ENCODE data around the gene MYO1D.
A peak's percentile ranks its signal among the peaks of the same experiment; 100 is the strongest.

Gene MYO1D

GRCh38 chr17:32495359-32496231 is 381.3 kb downstream of the MYO1D start:
- peak; percentile 33 for DNase-seq

DNA sequence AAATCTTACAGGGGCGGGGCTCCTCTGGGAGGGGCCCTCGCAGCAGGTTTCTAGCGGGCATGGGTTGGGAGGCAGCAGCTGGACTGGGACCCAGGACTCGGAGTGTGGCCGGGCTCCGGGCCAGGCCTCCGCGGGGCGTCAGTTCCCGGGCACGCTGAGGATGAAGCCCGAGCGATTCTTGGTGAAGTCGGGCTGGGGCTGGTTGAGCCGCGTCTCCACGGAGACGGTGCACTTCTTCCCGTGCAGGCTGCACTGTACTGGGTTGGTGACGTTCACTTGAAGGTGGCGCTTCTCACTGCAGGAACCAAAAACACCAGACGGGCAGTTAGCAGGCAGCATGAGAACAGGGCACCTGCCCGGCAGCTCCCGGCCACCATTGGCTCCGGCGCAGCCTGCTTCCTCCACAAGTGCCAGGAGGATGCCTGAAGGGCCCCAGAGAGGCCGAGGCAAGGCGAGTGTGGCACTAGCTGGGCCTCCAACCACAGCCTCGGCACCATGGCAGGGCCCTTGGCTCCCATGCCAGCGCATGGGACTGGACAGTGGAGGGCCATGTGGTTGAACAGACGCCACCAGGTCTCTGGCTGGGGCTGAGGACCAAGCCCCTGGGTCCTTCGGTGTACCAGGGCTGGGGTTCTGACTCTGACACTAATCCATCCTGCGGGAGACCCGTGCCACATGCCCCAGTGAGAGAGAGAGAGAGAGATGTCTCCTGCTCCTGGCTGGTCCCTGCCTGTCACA is 382.1 kb downstream of the MYO1D start:
- DNase-seq, result peak; percentile 82

DNA sequence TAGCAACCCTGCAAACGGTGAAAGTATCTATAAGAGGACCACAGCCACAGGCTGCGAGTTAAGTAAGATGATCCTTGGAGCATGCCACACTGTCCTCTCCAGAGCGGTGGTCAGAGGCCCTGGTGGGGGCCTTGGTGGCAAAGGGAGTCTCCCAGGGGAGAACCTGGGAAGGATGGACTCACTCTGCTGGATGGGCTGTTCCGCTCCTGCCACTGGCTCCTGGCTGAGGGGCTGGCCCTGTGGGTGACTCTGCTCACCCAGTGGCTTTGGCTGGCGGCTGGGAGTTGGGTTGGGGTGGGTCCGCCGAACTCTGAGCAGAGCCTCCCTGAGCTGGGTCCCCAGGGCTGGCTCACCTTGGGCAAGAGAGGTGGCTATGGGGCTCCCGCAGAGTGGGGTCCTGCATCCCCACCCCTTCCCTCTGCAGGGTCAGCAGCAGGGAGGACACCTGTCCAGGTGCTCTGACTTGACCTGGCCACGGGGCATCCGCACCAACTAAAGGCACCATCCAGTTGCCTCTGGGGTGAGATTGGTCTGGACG is 382.9 kb downstream of the MYO1D start:
- no peak for DNase-seq

GRCh38 chr17:32493571-32493970 is 383.4 kb downstream of the MYO1D start:
- DNase-seq, result no peak

DNA sequence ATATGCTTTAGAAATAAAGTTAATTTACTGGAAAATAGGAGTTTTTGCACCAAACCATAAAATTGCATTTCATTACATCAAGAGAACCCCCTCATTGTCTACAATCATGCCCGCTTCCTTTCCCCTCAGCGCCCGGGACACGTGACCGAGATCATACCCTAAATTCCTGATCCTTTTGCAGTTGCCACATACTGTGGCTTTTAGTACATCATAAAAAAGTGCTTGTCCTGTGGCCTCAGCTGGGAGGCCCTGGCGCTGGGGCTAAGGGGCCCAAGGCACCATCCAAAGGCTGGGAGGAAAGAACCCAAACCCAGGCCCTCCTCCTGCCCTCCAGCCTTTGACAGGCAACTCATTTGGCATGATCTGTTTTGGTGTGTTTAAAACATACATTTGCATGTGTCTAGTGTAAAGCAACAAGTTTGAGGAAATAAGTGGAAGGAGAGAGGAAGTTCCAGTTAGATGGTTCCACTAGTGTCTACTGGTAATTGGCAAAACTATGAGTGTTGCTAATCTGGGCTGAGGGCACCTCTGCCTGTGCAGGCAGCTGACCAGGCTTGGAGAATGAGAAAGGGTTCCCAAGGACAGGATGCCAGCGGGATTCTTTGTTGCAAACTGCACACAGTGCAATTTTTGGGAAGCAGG is 384.2 kb downstream of the MYO1D start:
- no peak for DNase-seq

GRCh38 chr17:32492264-32492589 is 384.7 kb downstream of the MYO1D start:
- no peak for DNase-seq

GRCh38 chr17:32491371-32492263 is 385.3 kb downstream of the MYO1D start:
- DNase-seq, result no peak

DNA sequence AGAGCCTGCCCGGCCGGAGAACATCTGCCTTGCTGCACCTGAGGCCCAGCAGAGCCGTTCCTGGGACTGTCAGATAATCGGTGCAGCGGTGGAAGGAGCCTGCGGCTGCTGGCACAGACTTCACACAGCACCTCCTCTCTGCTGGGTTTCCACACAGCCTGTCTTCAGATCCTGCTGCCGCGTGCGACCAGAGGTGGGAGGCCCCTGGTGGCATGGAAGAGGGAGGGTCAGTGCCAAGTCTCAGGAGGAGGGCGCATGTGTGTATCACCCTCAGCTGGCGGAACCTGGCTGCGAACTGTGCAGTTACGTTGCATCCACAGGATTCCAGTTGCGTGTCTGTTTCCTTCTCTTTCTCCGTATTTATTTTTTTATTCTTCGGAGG is 386.8 kb downstream of the MYO1D start:
- peak; percentile 63 for DNase-seq

GRCh38 chr17:32489320-32490100 is 387.4 kb downstream of the MYO1D start:
- DNase-seq, result no peak

DNA sequence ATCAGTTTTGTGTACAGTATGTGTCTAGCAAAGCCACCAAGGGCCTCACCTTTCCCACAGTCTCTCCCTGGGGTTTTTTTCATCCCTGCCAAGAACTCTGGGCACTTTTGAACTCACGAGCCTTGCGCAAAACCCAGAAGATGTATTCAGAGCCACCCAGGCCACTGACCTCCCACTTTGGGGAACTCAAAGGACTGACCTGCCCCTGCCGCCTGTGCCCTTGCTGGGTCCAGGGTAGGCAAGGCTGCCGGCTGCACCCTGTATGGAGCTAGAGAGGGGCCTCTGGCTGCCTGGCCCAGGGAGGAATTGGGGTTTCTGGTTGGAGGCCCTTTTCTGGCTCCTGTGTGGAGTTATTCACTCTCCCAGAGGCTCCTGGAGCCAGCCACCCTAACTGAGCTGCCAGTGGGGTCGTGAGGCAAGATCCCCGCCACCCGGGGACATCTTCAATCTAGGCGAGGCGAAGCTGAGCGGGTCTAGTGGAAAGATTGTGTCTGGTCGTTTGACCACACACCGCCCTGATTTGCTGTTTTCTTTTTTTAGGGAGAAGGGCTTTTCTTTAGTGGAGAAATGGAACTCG is 388.2 kb downstream of the MYO1D start:
- no peak for DNase-seq

DNA sequence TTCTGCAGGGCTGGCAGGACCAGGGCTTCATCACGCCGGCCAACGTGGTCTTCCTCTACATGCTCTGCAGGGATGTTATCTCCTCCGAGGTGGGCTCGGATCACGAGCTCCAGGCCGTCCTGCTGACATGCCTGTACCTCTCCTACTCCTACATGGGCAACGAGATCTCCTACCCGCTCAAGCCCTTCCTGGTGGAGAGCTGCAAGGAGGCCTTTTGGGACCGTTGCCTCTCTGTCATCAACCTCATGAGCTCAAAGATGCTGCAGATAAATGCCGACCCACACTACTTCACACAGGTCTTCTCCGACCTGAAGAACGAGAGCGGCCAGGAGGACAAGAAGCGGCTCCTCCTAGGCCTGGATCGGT is 388.8 kb downstream of the MYO1D start:
- no peak for DNase-seq

- peak; percentile 57 for DNase-seq
These were observed 389.3 kb downstream of the MYO1D start for GRCh38 chr17:32487473-32488176.

DNA sequence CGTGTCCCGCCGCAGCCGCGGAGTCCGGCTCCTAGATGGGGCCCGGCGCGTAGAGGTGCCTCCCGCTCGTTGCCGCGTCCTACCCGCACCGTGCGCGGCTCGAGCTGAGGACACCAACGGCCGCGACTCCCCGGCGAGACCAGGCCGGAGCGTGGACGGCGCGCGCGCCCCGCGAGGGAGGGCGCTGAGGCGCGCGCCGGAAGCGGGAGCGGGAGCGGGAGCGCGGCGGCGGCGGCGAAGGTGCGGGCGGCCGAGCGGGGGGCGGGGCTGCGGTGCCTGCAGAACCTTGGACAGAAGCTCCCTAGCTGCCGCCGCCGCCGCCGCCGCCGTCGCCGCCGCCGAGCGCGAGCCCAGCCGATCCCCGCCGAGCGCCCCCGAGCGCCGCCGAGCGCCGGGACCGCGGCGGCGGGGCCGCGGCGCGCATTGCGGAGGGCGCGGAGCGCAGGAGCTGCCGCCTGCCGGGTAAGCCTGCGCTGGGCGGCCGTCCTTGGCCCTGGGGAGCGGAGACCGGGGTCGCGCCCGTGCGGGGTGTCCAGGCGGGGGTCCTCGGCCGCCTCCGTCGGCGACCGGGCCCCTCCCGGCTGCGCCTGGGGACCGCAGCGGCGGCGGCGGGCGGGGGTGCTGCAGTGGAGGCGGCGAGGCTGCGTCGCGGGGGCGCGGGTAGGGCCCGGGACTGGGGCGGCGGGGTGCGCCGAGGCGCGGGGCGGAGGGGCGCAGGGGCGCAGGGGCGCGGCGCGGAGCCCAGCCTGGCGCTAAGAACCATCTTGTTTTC is 390.0 kb downstream of the MYO1D start, which contains the start of gene CDK5R1:
CDK5R1 (plus strand) TSS at position 293 of the 772 bp plus-strand sequence. CDS start 628 bp downstream, outside the sequence.
- DNase-seq, result peak; percentile 69

GRCh38 chr17:32486111-32486700 is 390.7 kb downstream of the MYO1D start:
- peak; percentile 87 for DNase-seq

- DNase-seq, result peak; percentile 63
These were observed 391.4 kb downstream of the MYO1D start for GRCh38 chr17:32485261-32486110.

GRCh38 chr17:32484628-32485027 is 392.3 kb downstream of the MYO1D start:
- no peak for DNase-seq

GRCh38 chr17:32484041-32484461 is 392.9 kb downstream of the MYO1D start:
- DNase-seq, result no peak

GRCh38 chr17:32483451-32484019 is 393.4 kb downstream of the MYO1D start:
- DNase-seq, result peak; percentile 82

Data from NCI-H1092 treated with DMSO at 0.1 percent for 48 hours (cell line).